DMS79 (cell line): ENCODE data around the gene GSPT2.
"Not testable (repeated sequence)": the region's sequence is repeated elsewhere in the genome, so short reads cannot be mapped to it uniquely, and the experiment has no call there.

Source experiments
- DNase-seq: peaks from one replicate; lab custom pipeline; 2025; lab: John Stamatoyannopoulos, UW

The GSPT2 gene

DNA sequence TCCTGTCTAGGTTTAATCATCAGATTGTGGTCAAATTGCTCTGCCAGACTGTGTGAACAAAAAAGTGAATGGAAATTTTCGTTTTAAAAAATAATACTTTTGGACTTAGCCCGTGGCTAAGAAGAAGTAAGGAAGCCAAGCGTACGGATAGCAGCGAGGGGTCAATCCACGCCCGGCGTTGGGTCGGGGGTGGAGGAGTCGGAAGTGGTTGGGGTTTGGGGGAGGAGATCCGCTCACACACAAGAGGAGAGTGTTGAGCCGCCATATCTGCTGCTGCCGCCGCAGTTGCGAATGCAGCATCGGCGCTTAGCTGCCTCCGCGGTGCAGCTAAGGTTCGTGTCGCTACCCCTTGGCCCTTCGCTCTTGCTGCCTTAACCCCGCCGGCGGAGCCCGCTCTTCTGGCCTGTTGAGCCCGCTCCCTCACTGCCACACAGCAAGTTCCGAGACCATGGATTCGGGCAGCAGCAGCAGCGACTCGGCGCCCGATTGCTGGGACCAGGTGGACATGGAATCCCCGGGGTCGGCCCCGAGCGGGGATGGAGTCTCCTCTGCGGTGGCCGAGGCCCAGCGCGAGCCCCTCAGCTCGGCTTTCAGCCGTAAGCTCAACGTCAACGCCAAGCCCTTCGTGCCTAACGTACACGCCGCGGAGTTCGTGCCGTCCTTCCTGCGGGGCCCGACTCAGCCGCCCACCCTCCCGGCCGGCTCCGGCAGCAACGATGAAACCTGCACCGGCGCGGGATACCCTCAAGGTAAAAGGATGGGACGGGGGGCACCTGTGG, at the start of gene GSPT2:
GSPT2 (plus strand) TSS at position 264 of the 779 bp plus-strand sequence; CDS start at position 449, 185 bp downstream.
- peak; percentile 40 for DNase-seq

DNA sequence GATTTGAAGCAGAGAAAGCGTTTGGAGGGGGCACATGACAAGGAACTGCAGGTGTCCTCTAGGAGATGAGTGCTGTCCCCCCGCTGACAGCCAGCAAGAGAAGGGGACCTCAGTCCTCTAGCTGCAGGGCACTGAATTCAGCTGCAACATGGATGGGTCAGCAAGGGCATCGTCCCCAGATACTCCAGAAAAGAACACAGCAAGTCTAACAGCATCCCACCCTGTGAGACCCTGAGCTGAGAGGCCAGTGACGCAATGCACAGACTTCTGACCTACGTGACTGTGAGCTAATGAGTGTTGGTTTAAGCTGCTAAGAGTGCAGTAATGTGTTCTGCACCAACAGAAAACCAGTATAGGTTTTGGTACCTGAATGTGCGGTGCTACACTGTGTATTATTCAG, 49.0 kb upstream of the GSPT2 start:
- DNase-seq, result no peak

DNA sequence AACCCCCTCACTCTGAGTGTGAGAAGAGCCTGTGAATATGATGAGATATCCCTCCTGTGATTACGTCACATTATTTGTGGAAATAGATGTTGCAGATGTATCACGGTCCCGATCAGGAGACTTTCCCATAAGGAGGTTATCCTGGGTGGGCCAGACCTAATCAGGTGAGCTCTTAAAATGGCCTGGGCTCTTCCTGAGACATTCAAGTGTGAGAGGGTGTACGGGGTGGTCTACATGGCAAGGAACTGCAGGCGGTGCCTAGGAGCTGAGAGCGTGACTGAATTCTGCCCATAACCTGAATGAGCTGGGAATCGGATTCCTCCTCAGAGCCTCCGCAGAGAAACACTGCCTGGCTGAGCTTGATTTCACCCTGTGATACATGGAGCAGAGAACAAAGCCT, 45.8 kb upstream of the GSPT2 start:
- no peak for DNase-seq

DNA sequence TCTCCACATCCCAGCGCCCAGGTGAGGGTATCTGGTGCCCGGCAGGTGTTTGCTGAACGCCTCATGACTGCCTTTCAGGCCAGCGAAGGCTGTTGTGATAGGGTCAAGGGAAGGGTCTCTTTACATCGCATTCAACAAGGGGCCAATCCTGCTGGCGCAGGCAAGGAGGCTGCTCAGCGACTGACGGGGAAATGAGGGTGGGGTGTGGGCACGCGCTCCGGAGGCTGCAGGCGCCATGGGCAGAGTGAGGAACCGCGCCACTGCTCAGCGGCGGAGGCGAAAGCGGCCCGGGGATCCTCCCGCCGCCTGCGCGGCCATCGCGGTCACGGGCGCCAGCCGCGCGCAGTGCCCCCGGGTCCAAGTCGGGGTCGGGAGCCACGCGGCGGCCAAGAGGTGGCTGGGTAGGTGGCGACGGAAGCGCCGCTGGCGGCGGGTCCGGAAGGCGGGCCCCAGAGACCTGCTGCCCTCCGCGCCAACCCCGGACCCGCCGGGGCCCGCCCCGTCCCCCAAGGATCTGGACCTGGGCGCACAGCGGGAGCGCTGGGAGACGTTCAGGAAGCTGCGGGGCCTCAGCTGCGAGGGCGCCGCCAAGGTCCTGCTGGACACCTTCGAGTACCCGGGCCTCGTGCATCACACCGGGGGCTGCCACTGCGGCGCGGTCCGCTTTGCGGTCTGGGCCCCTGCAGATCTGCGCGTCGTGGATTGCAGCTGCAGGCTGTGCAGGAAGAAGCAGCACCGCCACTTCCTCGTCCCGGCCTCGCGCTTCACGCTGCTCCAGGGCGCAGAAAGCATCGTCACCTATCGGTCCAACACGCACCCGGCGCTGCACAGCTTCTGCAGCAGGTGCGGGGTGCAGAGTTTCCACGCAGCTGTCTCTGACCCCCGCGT, 32.7 kb upstream of the GSPT2 start, which contains the start of gene CENPVL1:
CENPVL1 (plus strand) TSS at position 236 of the 888 bp plus-strand sequence; CDS start at position 236, 0 bp downstream.
- DNase-seq, result not testable (repeated sequence)

DNA sequence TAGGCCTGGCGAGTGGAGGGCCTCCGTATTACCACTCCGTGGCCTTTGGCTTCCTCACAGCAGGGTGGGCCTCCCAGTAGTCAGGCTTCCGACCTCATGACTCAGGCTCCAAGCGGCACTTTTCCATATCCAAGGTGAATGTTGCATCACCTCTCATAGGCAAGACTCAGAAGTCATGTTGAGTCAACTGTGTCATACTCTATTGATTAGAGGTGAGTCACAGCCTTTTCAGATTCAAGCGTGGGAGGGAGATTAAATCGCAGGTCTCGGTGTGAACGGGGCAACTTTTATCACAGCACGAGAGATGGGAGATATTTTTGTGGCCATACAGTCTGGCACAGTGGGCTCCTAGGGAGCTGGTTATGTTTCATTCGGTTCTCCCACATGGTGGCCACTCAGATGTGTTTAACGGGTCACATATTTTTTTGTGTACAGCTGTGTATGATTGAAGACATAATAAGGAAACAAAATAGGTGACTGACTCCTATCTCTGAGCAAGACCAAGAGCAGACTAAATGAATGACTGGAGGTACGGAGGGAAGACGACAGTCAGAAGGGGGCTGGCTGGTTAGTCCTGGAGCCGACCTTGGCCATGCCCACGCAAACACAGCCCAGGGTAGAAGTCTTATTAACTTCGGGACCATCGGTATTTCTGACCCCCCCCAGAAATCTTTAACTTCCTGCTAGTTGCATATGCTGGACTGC, 30.1 kb upstream of the GSPT2 start:
- DNase-seq, result not testable (repeated sequence)

DNA sequence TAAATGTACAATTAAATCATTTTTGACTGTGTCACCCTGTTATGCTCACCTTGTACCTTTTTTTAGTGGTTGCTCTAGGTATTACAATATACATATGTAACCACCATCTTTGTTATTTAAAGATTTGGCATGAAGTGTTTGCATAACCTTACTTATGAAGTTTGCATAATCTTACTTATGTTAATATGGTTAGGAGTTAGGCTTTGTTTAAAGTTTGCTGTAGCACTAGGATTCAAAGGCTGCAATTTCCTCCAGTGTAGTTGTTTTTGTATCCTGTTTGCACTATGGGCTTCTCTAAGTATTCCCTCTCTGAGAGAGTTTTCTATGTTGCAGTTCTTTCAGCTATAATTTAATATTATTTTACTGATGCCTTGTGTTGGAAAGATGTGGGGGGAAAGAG, 15.0 kb upstream of the GSPT2 start:
- DNase-seq, result no peak

DNA sequence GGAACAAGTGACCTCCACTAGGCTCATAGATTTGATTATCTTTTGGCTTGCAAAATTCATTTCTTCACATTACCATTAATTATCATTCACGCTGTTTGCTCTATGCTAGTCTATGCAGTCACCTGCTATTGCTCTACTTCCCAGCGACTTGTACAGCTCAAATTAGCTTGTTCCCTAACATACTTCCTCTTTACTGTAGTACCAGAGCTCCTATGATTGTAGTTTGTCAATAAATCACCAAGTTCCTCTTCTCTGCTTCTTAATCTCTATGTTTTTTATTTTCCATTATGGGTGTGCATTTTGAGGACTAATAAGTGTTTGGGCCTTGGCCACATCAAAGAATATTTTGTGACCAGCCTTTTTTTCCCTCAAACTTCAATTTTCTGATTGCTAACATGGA, 6.2 kb upstream of the GSPT2 start:
- DNase-seq, result no peak

DNA sequence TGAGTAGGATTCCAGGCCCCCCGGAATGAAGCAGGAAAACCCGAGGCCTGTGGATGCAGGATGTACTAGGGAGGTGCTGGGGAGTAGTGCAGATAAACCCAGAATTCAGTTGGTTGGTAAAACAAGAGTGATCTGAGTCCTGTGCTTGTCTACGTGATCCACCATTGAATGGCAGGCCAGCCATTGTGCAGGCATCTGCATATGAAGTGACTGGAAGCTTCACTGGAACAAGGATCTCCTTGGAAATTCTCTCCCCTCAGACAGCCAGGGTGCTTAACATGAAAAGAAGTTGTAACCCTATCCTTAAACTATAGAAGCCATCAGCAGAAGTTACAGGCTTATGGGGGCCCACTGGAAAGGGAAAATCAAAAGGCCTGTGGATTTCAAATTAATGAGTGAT, 656 bp upstream of the GSPT2 start:
- no peak for DNase-seq

DNA sequence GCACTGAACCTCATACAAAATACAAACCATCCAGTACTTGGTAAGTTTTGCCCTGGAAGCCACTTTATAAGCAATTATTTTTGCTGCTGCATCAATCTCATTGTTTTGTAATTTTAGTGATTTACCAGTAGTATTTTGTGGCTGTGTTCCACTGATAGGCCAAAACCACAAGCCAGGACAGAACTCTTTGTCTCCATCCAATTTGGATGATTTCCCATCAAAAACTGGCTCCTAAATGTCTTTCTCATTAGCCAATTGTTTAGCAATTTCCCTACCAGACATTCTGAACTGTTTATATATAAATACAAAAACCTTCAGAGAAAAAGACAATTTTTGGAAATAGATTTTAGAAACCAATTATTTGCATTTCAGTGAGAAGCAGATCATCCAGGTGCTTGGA, 4.4 kb downstream of the GSPT2 start:
- no peak for DNase-seq

DNA sequence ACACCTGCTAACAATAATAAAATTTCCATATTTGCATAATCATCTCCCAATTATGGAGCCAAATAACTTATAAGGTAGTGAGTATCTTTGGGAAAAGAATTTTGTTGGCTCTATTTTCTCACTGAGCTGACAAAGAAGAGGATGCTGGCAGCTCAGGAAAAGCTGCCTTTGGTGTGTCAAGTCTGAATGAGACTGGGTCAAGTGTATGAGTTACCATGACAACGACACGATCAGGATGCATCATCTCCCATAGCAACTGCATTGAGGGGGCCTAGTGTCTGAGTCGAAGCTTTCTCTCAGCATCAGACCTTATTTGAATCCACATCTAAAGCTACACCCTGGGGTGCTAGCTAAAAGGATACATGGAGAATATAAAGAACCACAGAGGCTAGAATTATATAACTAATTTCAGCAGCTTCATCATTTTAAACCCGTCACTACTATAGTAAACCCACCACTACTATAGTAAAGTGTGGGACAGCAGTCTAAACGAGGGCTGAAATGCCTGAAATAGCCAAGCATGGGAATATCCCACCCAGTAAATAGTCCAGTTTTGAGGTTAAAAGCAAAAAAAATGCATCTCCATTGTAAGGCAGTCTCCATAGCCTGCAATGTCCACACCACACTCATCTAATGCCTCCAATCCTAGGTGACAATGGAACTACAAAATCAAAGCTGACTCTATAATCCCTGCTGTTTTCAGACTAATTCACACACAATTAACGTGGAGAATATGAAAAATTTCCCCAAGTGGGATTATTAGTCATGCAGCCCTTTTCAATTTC, 16.0 kb downstream of the GSPT2 start:
- no peak for DNase-seq

DNA sequence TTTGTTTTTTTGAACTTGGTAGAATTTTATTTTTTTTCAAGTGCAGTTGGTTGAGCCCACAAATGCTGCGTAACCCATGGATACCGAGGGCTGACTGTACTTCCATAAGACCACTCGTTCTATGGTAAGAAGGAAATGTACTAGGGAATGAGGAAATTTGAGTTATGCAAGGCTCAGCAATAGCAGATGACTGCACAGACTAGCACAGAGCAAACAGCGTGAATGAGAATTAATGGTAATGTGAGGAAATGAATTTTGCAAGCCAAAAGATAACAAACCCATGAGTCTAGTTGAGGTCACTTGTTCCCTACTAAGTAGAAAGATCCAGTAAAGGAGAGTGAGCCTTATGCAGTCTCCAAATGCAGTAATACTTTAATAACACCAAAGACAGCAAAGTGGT, 17.4 kb downstream of the GSPT2 start:
- DNase-seq, result no peak

DNA sequence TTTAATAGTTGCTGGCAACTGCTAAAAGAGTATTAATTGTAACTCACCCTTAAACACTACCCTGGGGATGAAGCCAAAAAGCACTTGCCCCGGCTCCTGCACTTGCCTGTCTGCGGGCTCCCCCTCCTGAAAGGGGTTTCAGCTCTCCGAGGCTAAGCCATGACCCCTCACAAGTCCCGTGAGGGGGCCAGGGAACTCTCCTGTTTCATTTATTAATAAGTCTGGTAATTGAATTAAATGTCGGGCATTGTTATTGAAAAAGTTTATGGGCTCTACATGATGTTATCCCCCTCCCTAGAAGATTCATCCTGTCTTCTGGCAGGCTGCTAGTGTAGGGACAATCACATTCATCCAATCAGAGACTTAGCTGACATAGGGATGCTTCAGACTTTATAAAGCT, 23.3 kb downstream of the GSPT2 start:
- no peak for DNase-seq

DNA sequence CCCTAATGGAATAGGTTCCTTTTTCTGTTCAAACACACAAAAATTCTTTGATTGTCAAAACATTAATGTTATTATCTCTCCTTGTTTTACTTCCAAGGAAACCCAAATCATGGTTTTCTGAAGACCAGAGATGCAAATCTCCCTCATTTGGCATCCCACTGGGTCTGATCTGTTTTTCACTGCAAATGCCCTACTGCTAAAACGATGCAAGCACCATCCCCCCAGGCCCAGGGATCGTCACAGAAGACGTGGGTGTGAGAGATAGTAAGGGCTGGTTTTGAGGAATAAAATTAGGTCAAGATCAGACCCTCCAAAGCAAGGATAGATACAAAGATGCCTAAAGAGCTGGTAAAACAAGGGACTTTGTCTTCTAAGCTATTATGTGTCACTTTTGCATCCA, 33.6 kb downstream of the GSPT2 start:
- no peak for DNase-seq

DNA sequence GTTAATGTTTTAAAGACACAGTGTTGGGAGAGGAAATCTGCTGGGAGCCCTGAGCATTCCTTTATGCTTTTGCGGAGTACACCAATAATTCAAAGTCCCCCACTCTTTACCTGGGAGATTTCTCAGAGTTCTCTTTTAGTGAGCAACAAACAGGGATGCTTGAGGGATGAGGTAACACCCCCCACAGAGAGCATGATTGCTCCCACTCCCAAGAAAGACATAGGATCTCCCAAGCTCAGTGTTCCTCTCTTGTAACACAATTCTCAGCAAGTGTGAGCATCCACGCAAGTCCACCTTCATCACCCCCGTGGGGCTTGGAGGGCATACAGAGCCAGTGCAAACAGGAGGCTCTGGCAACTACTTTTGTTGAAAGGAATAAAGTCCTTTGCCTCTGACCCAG, 36.1 kb downstream of the GSPT2 start:
- DNase-seq, result no peak

DNA sequence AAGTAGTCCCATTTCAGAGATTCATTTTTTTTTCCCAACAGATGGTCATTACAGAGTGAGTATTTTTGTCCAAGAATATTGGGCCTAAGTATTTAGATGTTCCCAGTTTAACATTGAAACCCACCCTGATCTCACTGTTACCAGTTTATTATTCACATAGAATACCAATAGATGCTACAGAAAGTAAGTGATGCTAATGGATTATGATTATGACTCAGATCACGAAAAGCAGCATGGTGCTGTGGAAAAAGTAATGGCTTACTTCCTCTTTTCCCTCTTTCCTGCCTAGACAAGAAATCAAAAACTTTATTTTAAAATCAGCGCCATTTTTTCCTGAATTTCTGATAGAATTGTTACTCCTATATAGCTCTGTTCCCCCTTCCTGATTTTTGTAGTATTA, 51.9 kb downstream of the GSPT2 start:
- no peak for DNase-seq
